NCI-H146 (cell line): ENCODE measurements around the gene TFAP2D.

Experiments used
- DNase-seq: peaks from one replicate; lab custom pipeline; 2025; lab: John Stamatoyannopoulos, UW

Gene TFAP2D

DNA sequence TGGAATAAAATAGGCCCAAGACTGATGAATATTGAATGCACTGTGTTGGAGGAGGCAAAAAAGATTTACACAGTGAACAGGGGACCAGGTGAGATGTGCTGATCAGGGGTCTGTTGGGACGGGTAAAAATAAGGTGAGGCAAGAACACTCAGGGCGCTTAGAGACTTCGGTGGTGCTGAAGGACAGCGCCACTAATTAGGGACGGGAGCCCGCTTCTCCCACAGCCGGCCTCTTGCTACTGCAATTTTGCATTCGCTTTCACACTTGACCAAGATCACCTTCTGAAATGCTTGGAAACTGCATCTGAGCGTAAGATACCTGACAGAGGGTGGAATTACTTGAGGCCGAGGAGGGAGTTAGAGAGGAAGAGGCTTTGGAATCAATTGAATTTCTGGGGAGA, 7.3 kb downstream of the TFAP2D start:
- no peak for DNase-seq

DNA sequence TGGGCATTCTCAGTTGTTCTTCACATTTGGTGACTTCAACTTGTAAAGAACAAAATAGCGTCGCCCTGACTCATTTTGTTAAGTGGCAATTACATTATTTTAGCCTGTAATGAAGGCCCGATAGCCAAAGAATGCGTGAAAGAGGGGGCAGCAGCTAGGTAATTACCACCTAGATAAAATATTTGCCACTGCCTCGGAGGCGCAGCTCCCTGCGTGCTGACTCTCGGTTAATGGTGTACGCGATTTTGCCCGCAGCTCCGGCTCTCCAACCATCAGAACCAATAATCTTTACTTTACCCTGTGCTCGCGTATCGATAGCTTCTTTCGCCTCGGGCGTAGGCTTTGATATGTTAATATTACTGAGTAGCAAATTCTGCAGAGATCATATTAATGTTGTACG, 8.7 kb downstream of the TFAP2D start:
- no peak for DNase-seq

DNA sequence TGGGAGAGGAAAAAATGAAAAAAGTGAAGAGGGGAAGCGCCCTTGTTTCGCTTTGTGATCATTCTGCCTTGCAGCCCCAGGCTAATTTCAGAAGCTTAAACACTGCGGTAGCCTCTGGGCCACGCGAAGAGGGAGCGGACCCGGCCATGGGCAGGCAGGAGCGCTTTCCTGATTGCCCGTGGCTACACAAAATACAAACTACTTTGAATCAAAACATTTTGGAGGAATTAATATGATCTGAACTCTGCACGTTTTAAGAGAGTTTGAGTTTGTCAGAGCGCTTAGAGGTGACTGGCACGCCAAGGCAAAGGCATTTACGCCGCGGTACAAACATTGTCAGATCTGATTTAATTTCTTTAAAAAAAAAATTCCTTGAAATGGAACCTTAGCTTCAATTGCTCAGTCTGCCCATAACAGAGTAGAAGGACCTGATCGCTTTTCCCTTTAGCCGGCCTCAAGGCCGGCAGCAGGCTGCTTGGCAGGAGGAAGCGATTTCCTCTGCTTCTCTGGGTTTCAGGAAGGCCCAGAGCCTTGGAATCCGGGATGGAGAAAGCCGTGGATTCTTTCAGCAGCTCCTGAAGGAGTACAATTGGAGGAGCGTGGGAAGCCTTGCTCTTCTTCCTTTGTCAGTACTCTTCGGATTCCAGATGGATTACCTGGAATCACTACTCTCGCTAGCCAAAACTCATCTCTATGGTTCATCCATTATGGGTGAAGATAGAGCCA, 9.7 kb downstream of the TFAP2D start:
- DNase-seq = no peak

DNA sequence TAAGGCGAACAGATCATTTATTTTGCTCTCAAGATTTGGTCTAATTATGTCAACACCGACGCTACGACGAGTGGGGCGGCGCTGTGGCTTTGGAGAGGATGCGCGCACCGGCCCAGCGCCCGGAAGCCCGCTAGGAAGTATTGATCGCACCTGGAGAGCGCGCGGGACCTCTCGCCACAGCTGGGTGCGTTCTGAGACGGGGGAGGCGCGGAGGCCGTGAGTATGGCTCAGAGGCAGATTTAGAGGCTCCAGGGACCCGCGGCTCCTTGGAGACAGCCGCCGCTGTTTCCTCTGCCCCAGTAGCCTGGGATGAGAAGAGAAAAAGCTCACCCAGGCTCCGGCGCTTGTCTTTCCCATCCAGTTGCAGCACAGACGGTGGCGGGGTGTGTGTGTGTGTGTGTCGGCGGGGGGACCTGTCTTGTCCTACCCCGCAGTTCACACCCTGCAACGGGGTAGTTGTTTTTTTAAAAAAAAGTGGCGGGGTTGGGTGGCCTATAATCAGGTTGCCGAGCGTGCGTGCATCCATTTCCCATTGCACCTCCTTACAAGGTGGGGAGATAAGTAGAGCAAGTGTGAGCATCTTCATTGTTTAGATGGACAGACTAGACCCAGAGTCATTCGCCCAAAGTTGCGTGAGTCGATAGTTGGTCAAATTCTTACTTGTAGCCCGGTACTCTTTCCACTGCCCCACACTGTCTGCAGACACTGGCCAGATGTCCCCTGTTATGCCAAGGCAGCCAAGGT, 11.2 kb downstream of the TFAP2D start:
- no peak for DNase-seq

DNA sequence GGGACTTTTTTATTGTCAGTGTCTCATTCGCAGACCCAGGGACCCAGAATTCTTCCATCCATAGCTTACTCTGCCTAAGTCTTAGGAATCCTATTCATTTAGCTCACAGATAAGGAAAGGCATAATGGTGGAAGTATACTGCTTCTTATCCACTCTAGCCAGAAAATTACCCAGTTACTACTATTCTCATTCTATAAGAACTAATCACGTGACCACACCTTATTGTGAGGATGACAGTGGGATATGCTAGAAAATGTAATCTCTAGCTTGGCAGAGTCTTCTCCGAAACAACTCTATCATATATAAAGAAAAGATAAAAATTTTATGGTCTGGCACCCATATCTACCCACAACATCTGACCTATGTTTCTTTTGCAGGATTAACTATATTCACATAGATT, 21.2 kb downstream of the TFAP2D start:
- DNase-seq = no peak

DNA sequence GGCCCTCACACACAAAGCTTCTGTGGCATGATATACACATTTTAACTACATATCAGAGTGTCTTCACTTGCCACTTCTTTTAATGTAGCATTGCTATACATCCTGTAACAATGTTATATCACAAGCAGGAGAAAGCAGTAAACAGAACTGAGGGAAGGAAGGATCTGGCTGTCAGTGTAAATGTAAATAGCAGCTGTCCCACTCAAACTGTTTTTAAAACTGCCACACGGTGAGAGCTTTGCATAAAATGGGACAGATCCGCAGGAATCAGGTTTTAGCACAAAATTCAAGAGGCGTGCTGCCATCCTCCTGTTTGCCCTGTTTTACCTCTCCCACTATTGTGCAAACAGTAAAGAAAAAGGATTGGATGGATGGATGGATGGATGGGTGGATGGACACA, 28.8 kb downstream of the TFAP2D start:
- no peak for DNase-seq

DNA sequence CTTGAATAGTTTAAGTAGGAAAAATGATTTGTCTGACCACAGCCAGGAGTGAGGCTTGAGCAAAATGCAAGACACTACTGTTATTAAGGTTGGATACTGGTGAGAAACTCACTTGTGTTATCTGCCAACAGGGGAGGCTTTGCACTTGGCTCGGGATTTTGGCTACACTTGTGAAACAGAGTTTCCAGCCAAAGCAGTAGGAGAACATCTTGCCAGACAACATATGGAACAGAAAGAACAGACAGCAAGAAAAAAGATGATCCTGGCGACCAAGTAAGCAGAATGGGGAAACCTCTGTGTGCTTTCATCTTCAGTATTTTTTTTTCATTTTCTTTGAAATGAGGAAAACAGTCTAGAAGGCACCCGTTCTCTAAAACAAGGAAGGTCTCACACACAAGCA, 31.6 kb downstream of the TFAP2D start:
- DNase-seq = no peak

DNA sequence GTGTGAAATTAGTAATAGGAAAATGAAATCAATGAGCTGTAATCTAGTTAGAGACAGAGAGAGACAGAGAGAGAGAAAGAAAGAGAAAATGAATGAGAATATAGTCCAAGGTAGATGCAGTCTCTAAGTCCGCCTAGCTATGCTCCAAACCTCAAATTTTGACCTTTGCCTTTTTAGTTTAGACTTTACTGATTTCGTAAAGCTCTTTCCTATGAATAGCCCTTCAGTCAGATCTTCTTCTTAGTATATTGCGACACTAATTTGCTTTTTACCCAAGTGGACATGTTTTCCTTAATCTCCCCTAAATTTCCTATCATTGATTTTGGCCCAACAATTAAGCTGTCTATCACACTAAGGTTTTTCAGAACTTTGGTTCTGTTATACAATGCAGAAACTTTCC, 49.5 kb downstream of the TFAP2D start:
- no peak for DNase-seq

DNA sequence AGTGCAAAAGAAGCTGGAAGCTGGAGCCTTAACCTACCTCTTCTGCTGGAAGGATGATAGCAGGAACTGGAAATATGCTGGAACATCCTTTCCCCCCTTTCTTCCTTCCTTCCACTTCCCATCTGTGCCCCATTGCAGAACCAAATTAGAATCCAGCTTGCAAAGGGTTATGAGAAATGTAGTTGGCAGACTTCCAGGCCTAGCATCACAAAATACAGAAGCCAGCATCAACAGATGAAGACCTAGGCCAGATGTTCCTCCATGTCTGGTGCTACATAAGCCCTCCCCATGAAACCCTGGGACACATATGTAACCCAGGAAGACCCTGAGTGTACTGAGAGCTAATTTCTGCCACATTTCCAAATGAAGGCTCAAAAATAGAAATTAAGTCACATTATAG, 65.4 kb downstream of the TFAP2D start:
- no peak for DNase-seq

DNA sequence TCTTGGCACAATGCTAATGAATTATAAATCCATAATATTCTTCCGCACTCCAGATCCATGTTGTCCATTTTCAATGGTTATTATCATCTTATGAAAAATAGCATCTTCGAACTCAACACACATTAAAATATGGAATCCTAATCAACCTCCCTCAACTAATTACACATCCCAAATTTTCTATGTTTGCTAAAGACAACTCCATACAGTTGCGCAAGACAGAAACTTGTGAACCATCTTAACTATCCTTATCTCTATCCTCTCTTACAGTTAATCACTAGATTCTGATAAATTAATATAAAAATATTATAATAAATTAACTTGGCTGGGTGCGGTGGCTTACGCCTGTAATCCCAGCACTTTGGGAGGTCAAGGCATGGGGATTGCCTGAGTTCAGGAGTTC, 67.1 kb downstream of the TFAP2D start:
- DNase-seq = no peak

DNA sequence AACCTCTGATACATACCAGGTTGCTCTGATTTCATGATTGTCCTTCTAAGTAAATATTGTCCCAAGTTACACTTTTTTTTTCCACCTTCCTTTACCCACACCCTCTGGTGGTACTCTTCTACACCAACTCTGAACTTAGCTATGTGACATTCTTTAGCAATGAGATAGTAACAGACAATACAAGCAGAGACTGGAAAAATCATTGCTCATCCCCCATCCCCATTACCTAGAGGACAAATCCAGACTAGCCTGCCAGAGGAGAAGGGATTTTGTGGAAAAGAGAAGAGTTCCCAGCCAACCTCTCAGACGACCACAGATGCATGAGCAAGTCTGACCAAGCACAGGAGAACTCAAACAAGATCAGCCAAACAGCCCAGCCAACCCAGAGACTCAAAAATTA, 72.6 kb downstream of the TFAP2D start:
- DNase-seq = no peak

DNA sequence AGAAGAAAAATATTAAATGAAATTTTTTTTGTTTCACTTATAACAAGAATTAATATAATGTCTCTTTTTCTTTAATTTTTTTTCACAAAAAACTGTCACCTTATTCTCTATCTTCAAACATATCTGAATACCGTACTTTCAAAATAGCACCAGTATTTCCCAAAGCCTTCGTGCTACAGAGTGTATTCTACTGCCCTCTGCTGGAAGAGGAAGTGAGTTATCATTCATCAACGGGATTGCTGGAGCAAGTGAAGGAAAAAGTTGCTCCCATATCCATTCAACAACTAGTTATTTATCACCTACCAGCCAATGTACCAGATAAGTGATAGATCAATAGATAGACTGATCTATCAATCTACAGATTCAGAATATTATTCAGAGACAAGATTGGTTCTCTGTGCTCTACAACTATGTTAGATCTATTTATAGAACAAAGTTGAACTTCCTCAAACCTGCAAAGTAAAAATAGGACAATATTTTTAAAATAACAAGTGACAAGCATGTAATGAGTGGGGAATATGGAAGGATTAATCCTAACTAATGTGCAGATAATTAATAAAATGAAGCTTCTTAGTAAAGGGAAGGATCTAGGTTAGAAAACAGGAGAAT, 78.7 kb downstream of the TFAP2D start:
- peak; percentile 28 for DNase-seq

DNA sequence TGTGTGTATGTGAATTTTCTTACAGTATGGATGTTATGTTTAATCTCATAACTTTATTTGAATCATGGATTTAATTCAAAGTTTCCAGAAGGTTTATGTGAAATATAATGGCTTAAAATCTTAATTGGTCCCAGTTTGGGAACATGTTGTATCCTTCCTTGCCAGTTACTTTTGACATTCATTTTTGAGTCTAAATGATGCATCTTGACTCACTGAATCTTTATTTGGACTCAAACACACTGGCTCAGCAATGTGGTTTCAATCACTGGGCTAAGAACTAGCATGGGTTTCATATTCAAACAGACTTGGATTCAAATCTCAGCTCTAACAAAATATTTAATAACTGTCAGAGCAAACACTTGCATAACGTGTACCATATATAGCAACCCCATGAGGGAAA, 79.4 kb downstream of the TFAP2D start:
- no peak for DNase-seq

DNA sequence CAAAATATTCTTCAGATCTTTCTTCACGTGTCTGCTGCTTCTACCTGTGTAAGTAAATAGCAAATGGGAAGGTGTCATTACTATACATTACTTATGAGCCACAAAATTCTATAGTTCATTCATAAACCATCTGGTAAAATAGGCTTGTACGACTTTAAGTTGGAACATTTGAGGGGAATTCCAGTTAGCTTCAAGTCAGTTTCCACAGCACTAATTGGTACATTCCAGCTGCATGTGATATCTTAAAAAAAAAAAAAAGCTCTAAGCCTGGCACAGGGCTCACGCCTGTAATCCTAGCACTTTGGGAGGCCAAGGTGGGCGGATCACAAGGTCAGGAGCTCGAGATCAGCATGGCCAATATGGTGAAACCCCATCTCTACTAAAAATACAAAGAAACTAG, 82.2 kb downstream of the TFAP2D start:
- no peak for DNase-seq

DNA sequence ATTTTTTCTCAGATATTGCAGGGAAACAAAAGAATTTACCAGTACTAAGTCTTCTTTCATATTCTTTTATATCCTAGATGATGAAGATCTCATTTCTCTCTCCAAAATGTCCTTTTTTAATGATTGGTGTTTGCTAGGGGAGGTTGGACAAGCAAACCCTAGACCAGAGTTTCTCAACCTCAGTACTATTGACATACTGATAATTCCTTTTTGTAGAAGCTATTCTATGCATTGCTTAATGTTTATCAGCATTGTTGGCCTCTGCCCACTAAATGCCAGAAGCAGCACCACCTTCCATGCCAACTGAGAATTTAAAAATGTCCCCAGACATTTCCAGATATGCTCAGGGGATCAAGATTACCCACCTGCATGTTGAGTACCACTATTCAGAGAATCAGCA, 91.0 kb downstream of the TFAP2D start:
- DNase-seq = no peak

DNA sequence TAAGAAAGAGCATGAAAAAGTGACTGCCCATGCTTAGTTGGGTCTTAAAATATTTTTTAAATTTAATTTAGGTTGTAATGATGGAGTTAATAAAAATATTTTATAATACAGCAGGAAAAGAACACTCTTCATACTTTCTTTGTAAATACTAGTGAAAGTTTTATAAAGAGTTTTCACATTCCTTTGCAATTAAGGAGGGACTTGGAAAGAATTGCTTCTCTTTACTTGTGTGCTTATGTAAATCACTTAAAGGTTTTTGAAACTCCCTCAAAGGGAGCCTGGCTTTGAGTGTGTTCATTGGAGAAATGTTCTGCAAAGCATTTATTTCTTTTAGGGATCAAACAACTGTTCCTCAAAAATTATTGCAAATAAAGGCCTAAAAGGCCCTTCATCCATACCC, 93.7 kb downstream of the TFAP2D start:
- no peak for DNase-seq

DNA sequence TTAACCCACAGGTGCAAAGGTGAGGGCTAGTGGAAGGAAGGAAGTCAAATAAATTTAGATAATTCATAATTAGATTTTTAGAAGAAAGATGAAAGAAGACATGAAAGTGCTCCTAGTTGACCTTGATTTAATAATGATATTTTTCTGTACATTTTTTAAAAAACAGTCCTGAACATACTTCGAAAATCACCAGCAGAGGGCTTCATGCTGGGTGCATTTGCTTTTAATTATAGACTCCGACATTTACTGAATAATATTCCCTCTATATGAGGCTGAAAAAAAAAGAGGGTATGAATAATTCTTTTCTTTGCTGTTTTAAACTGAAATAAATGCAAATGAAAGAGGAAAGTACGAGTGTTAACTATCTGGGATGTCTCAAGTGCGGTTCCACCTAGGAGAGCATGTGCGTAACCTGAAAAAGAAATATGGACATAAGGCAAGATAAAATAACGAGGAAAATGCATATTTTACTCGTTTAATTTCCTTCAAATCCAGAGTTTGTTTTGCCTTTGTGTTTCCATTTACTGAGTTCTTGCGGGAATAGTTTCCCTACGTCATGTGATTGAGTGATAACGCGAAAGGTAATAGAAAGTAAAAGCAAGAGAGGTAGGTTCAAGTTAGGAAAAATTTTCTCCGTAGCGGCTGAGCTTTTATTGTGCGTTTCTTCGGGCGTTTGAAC, 102.2 kb downstream of the TFAP2D start:
- DNase-seq = no peak

DNA sequence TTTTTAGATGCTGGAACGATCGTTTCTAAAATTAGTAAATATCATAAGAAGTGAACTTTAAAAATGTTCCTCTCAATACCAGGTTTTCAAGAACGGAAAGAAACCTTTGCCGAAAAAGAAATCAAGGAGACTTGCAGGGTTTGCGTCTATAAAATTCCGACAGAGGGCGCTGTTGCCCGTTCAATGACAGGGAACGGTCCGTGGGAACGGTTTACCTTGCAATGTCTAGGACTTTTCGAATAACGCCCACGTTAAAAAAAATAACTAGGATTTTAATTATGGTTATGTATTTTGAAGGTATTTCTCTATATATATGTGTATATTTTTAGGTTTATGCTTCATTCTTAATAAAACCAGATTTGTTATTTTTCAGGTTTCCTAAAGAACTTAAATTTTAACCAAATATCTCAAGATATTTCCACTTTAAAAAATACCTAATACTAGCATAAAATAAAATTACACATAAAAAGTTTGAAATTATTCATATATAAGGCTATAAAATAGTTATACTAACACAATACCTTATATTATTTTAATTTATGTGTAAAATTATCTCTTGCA, 102.9 kb downstream of the TFAP2D start:
- DNase-seq = peak; percentile 62

DNA sequence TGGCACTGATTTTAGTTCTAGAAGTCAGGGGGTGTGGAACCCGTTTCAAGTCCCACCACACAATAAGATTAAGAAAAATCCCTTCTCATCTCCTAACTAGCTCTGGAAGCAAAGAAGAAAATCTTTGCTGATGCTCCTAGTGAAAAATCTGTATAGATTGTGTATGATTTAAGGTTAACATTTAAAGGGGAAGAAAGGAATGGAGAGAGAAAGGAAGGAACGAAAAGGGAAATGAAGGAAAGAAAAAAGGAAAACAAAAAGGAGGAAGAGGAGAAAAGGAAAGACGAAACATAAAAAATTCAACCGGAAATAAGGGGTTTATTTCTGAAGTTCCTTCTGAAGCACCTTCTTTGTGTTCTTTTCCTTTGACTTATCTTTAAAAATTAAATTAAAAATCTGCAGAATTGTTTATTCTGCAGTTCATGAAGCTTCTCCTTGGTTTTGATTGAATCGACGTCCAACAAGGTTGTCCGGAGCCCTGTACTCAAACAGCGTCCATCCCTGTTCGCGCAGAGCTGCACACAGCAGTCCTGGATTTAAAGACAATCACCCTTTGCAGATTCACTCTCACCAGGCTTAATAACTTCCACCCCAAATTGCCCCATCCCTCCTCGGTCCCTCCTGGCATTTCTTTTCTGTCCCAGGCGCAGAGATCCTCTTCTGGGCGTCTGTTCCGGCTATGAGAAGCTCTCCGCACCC, 103.8 kb downstream of the TFAP2D start:
- DNase-seq = no peak

DNA sequence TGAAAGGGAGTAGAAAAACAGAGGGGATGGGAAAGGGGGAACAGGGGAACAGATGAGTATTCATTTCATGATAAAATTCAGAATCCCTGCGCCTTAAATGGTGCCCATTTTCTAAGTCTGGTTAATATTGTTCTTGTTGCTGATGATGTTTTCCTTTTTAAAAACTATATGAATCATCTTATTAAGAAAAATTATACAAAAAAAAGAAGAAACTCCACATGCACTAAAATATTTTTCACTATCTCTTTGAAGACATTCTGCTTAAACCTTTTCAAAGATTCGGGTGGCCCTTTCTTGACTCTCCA, 104.3 kb downstream of the TFAP2D start:
- no peak for DNase-seq

DNA sequence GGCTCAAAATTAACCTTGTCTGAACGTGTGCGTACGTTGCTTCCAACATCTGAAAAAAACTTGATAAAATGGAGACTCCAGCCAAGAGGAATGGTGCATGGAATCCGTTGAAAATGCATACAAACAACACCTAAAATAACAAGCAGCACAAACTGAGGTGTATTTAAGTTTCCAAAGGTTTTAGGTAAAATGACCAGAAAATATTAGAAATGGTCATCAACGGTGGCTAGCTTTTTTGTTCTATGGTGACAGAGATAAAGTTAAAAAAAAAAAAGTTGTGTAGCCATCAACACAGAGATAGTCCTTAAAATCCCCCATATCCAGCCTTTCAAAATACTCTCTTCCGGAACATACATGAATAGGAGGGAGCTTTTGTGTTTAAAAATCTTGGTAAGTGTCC, 104.7 kb downstream of the TFAP2D start:
- DNase-seq = no peak

DNA sequence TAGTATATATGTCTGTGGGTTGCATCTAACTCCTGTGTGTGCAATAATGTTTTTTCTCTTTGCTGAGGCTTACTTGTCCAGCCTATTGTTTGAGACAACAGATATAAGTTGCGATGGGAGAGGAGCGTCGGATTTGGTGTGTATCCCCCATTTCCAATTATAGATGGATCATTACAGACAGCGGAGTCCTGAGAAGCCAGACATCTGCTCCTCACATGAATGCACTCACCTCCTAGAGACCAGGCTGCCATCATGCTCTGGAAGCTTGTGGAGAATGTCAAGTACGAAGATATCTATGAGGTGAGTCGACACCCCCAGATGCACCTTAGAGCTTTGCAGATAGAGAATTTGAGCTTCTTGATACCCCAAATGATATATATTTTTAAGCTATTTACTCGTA, 105.3 kb downstream of the TFAP2D start, which contains the start of gene TFAP2B:
TFAP2B (plus strand) TSS at position 199 of the 400 bp plus-strand sequence; CDS start at position 220, 21 bp downstream.
- no peak for DNase-seq
